NOMO-1 treated with dmso at 0.1 percent for 144 hours (cell line): ENCODE measurements around the gene ACO2.
A peak's percentile ranks its signal among the peaks of the same experiment; 100 is the strongest.
"Not testable (repeated sequence)": the region's sequence is repeated elsewhere in the genome, so short reads cannot be mapped to it uniquely, and the experiment has no call there.

Experiments used
- DNase-seq: peaks from one replicate; lab custom pipeline; 2025; ENCODE audit not compliant: unreplicated experiment; lab: John Stamatoyannopoulos, UW

The ACO2 gene

DNA sequence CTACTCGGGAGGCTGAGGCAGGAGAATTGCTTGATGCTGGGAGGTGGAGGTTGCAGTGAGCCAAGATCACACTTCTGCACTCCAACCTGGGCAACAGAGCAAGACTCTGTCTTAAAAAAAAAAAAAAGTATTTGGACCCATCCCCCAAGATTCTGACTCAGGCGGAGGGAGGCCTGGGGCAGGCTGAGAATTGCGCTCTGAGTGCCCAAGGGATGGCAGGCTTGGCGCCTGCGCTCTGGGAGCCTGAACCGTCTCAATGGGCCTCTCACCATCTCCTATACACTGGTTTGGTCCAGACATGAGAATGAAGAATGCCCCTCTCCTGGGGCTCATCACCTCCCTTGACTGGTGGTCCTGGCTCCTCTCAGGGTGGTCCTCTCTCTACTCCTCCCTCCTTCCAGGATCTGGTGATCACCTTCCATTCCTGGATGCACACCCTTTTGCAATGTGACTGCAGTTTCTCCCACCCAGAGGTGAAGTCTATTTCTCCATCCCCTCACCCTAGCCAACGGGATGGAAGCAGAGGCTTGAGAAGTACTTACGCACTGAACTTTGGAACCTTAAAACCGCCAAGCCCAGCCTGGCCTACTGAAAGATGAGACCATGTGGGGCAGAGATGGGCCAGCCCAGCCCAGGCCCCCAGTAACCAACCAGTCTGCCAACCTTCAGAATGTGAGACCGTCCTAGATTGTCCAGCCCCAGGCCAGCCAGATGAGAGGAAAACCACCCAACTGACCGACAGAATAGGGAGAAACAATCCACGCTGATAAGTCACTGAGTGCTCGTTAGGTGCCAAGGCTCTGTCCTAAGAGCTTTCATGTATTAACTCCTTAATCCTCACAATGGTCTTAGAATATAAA is 70.5 kb downstream of the ACO2 start:
- no peak for DNase-seq

DNA sequence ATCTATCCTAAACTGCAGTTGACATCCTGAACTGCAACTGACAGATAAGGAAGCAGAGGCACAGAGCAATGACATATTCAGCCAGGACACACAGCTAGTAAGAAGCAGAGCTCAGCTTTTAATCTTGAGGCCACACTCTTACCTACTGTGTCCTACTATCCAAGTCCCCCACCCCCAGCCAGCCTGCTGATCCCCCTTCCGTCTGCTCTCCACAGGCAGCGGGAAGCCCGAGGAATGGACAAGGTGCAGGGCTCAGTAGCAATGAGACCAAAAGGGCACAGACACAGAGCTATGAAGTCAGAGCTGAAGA is 71.0 kb downstream of the ACO2 start:
- DNase-seq: no peak

DNA sequence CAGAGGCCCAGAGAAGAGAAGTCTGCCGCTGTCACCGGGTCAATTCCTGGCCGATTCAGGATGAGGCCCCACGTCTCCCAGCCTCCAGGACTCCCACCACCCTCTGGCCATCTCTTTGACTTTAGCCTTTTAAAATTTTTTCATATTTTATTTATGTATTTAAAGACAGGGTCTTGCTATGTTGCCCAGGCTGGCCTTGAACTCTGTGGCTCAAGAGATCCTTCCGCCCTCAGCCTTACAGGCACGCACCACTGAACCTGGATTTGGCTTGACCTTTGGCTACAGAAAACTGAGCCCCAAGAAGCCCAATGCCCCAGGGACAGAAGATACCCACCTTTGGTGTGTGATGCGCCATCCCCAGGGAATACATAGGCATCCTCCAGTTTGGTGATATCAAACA is 71.4 kb downstream of the ACO2 start:
- DNase-seq: no peak

DNA sequence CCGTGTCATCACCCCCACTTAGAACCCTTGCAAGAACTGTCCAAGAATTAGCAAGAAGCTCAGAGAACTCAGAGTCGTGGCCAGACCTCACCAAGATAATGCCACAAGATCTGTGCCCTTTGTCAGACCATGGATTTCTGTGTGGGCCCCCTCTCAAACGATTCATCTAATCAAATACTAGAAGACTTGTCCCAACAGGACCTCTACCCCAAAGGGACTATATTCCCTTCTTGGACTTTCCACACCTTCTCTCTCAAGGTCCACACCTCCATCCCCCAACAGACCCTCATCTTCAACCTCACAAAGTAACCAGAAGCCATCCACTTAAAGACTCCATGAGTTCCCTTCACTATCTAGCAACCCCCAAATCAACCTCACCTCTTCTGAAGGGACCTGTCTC is 72.6 kb downstream of the ACO2 start:
- DNase-seq: no peak

DNA sequence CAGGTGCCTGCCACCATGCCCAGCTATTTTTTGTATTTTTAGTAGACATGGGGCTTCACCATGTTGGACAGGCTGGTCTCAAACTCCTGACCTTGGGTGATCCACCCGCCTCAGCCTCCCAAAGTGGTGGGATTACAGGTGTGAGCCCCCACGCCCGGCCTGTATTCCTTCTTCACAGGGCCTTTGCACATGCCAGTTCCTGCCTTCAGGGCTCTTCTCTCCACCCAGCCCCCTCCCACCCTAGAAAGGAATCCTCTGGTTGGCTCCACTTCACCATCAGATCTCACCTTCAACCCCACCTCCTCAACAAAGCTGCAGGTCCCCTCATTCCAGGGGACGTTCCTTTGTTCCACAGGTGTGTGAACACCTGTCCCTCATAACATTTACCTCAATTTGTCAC is 73.3 kb downstream of the ACO2 start:
- no peak for DNase-seq

DNA sequence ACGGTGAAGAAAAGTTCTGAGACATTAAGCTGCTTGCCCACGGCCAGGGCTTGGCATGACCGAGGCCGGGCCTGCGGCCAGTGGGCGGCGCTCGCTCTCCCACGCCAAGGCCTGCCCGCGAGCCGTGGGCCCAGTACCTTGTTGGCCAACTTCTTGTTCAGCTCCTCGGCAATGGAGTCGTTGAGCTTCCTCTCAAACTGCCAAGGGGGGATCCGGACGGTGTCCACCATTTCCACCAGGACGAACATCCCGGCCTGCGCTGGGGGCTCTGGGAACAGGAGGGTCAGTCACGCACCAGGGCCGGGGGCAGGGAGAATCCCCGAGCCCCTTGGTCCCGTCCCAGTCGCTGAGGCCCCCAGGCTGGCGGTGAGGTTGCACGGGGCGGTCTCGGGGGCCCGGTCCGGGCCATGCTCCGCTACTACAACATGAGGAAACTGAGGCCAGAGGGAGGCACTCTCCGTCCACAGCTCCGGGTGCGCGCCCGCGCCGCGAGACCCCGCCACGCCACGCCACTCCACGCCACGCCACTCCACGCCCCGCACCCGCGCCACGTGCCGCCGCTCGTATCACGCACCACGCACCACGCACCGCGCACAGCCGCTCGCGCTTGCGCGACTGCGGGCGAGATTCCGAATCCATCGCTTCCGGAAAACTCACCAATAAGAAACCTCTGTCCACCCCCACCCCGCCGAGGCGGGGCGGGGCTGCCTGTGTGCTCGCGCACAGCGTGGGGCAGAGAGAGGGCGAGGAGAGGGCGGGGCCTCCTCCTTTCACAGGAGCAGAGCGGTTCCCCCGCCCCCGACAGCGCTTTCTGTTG is 75.1 kb downstream of the ACO2 start, which contains the start of gene POLR3H:
Gene POLR3H, minus strand, starts transcription at position 617 of the 817 bp plus-strand sequence. Its CDS starts 369 bp downstream, at position 248.
- peak; percentile 94 for DNase-seq

DNA sequence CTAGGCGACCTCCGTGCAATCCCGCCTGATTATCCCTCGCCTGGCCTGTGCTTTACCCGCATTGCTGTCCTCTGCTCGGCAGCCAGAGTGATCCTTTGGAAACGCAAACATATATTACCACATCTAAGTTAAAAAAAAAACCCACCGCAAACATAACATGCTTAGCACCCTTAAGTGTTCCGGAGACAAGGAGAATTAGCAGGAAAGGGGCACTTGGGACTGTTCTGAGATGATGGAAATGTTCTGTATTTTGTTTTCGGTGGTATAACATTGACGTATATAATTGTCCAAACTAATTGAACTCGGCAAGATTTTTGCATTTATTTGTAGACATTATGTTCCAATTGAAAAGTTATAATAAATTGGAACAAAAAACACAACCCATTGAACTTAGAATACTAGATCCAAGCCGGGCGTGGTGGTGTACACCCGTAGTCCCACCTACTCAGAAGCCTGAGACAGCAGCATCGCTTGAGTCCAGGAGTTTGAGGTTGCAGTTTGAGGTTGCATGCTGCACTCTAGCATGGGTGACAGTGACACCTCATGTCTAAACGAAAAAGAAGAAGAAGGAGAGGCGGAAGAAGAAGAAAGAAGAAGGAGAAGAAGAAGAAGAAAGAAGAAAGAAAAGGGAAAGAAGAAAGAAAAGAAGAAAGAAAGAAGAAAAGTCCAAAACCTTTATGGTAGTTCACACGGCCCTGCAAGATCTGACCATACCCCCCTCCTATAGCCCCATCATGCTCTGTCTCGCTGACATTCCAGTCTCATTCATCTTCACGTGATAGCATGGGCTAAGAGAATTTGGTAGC is 76.0 kb downstream of the ACO2 start:
- no peak for DNase-seq

DNA sequence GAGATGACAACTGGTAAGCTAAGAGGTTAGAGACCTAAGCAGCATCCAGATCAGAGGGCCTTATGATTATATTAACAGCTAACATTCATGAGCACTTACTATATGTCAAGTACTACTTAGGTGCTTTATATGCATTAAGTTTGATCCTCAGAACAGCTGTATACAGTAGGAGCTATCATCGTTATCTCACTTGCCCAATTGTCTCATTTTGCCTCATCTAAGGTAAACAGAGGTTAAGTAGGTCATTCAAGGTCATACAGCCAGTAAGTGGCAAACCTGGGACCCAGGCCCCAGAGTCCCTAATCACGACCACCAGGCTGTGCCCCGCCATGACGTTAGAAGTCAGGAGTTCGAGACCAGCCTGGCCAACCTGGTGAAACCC is 79.9 kb downstream of the ACO2 start:
- no peak for DNase-seq

DNA sequence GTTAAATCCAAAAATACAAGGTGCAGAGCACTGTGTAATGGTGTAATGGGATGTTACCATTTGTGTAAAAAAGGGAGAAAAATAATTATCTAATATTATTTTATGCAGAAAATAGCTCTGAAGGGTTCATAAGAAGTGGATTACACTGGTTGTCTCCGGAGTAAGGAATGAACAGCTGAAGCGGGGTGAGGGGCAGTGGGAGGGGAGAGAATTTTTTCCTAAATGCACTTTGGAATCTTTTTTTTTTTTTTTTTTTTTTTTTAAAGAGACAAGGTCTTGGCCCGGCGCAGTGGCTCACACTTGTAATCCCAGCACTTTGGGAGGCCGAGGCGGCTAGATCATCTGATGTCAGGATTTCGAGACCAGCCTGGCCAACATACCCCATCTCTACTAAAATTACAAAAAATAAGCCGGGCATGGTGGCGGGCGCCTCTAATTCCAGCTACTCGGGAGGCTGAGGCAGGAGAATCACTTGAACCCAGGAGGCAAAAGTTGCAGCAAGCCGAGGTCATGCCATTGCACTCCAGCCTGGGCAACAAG is 82.1 kb downstream of the ACO2 start:
- no peak for DNase-seq

DNA sequence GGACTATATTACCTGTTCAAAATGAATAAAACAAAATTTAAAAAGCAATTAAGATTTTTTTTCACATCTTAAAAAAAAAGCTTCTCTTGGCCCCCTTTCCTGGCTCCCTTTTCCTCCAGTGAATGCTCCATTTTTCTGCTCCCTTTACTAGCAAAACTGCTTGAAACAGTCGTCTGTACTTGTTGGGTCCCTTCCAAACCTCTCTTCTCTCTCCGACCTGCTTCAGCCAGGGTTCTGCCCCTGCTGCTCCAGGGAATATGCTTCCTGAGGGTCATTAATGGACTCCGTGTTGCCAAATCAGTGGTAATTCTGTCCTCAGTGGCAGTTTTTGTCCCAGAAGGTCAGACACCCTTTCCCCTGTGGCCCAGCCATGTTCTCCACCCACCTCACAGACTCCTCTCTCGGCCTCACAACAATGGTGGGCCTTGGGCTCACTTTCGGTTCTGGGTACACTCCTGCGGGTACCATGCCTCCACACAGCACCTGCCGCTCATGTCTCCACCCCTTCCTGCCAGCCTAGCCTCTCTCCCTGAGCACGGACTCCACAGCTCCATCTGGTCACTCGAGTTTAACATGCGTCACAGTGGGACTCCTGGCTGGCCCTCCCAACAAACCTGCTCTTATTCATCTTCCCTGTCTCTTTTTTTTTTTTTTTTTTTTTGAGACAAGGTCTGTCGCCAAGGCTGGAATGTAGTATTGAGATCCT is 83.1 kb downstream of the ACO2 start:
- DNase-seq: no peak

DNA sequence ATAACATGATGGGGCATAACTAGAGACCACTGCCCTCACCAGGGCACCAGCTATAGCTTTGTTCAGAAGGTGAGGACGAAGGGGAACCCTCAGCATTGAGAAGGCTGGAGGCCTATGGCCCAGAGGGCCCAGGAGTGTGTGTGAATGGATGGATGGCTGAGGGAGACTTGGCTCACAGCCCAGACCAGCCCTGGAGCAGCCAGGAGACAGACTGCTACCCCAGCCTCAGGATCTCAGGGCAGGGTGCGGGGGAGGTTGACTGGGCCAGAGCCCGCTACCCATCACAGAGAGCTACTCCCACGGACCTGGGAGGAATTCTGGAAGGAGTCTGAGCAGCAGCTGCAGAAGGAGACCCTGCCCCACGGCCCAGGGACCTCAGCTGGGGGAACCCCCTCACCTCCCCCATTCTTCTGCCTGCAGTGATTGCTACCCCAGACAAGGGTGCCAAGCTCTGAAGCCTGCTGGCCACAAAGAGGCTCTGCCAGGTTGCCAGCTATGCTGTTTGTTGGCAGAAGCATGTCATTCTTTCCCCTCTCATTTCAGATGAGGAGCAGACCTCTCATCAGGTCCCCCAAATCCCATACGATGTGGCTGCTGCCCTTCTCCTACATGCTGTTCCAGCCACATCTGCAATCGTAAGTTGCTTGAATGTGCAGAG is 86.5 kb downstream of the ACO2 start:
- no peak for DNase-seq

DNA sequence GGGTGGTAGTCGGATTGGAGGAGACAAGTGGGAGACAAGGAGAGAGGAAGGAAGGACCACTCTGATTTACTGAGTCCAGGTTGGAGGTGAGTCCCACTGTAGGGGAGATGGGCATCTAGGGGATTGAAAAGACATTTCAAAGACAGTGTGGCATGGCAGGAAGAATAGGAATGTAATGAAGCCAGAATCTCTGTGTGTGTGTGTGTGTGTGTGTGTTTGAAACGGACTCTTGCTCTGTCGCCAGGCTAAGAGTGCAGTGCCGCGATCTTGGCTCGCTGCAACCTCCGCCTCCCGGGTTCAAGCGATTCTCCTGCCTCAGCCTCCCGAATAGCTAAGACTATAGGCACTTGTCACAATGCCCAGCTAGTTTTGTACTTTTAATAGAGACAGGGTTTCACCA is 87.6 kb downstream of the ACO2 start:
- no peak for DNase-seq

DNA sequence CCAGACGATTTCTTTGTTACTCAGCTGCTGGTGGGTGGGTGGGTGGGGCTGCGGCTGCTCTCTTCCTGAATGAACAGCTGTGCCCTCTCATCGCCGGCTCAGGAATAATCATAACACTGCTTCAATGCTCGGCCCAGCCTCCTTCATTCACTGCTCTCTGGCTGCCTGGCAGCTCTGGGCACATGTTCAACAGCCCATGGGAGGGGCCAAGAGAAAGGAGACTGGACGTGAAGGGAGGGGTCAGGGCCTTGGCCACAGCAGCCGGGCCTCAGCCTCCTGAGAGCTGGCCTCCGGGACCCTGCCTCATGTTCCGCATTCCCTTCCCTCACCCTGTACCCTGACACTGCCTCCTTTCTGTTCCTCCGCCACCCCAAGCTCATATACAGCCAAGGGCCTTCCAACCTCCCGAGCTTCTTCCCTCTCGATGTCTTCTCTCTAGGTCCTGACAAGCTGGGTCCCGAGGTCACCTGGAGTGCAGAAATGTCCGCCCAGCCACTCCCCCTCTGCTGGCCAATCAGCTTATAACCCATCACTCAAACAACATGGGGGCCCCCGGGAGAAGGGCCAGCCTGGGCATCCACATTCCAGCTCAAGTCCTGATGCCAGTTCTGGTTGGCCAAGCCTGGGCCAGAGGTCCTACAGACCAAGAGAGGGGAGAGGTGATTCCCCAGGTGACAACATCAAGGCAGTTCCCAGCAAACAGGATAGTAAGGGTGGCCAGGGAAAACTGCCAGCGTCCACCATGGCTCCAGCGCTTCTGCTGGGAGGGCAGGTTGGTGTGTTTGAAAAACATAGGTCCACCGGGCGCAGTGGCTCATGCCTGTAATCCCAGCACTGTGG is 88.7 kb downstream of the ACO2 start:
- no peak for DNase-seq

DNA sequence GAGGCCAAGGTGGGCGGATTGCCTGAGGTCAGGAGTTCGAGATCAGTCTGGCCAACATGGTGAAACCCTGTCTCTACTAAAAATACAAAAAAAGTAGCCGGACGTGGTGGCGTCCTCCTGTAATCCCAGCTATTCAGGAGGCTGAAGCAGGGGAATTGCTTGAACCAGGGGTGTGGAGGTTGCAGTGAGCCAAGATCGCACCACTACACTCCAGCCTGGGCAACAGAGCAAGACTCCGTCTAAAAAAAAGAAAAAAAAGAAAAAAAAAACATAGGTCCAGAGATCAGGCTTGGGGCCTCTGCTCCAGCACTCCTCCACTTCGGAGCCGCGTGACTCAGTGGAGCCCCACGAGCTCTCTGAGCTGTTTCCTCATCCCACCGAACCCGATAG is 89.3 kb downstream of the ACO2 start:
- DNase-seq: not testable (repeated sequence)

DNA sequence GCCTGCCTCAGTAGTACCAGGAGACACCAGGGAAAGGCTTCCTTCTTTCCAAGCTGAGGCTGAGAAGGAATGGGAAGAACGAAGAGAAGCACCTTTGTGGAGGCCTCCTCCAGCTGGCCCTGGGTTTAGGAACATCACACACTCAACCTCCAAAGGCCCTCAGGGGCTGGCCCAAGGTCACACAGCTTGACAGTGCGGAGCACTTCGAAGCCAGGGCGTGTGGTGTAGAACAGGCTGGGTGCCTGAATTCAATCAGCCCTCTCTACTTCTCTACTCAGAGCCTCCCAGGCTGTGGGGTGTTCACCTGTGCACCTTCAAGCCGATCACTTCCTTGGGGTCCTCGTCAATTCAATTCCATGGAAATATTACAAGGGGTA is 91.2 kb downstream of the ACO2 start:
- DNase-seq: no peak

DNA sequence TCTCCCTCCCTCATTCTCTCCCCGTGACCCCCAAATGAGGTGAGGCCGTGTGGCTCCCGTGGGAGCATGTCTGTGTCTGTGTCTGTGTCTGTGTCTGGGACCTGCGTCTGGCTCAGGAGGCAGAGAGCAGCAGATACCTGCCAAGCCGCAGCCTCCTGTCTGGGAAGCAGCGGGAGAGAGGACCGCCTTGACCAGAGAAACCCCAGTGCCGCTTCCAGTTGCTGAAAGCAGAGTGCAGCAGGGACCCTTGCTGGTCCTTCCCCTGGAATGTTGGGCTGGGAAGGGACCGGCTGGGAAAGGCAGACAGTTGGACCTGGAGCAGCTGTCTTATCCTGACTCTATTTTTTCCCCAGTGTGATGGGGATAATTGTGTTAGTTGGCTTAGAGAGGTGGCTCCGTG is 92.4 kb downstream of the ACO2 start:
- no peak for DNase-seq

DNA sequence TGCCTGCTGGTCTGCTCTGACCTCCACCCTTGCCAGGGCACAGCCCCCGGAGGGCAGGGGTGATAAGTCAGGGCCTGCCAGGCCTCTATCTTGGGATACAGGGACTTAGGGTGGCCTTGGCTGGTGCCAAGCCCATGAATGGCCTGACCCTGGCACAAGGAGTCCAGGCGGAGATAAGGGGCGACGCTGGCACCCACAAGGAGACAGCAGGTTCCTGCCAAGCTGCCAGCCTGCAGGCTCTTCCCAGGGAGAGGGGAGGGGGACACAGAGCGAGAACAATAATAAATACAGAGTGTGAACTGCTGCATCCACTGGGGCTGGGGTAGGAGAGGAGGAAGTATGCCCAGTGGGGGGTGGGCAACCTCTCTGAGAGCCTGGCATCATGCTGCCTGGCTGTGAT is 92.9 kb downstream of the ACO2 start:
- no peak for DNase-seq

DNA sequence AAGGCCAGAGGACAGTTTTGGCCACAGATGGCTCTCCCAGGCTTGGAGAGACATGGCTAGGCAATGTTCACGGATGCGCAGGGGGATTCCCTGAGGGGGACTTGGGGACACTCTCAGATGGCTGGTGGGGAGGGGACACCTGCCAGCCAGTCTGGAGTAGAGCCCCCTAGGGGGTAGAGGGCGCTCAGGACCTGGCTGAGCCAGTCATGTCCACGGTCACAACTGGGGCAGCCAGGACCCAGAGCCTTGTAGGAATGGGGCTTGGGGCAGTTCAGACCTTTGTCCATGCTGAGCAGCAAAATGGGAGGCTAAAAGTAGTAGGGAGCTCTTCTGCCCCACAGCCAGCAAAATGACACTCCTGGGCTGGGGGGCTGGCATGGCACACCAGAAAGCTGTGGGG is 93.5 kb downstream of the ACO2 start:
- DNase-seq: no peak

DNA sequence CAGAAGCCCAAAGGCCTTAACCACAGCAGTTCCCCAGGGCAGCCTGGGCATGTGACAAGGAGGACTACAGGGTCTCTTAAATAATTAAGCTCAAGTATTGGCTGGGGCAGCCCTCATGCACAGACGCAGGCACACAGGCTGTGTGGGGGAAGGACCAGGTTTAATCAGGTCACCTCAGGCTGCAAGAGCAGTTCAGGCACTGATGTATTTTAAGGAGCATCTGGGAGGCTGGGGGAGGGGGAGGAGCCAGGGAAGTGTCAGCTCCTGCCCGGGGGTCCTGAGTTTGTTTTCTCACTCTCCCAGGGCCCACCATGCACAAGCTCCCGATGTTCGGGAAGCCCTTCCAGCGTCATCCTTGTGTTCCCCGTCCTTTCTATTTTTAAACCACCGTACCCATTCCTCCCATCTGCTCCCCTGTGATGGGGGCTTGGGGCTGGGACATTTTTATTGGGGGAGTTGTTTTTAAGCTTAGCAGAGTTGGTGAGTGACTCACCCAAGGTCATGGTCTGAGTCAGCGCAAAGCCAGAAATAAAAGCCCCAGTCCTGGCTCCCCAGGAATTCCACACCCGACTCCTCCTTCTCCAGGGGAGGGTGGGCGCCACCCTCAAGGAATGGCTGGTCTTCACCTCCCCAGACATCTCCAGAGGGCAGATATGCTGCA is 94.3 kb downstream of the ACO2 start:
- no peak for DNase-seq
